Measurements from ENCODE around the gene SRSF3.
"Not testable (repeated sequence)": the region's sequence is repeated elsewhere in the genome, so short reads cannot be mapped to it uniquely, and the experiment has no call there.

SRSF3 gene

DNA sequence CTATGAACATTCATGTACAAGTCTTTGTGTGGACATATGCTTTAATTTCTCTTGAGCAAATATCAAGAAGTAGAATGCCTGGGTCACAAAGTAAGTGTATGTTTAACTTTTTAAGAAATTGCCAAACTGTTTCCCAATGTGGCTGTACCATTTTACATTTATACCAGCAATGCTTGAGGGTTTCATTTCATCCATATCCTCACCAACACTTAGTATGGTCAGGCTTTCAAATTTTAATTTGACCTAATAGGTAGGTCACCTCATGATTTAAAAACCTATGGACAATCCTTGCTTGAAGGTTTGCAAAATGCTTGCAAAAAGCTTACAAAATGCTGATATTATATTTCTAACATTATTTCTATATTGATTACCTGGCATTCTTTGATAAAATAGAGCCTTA is 19.5 kb upstream of the SRSF3 start:
- no peak for DNase-seq (ENCODE audit: low read depth in 2 of 3, low spot score in 1 of 3)

DNA sequence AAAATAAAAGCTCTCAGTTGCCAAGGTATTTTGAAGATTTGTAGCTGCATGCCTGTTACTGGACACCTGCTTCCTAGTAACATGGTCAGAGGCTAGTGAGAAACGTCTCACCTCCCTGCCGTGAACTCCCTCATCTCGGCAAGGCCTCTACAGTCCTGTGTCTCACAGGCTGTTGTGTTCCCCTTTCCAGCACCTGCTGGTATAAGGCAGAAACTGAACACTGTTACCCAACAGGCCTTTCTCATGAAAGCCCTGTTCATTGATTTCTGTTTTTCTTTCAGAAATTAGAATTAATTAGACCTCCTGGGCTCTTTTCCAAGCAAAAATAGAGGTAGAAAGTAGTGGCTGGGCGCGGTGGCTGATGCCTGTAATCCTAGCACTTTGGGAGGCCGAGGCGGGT is 17.6 kb upstream of the SRSF3 start:
- DNase-seq (ENCODE audit: low read depth in 2 of 3, low spot score in 1 of 3): no peak

DNA sequence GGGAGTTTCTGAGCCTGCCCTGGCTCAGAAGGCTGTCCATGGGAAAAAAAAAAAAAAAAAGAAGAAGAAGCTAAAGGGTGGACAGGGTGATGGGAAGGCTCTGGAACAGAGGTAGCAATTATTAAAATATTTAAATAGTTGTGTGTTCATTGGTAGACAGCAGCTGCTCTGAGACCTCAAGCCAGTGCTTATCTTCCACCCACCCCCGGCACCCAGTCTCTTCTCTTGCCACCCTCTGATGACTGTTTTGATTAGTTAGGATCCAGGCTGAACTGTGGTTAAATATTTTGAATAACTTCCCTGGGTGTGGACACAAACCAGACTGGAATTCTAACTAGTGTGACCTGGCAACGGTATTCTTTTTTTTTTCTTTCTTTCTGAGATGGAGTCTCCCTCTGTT is 16.9 kb upstream of the SRSF3 start:
- no peak for DNase-seq (ENCODE audit: low read depth in 2 of 3, low spot score in 1 of 3)

DNA sequence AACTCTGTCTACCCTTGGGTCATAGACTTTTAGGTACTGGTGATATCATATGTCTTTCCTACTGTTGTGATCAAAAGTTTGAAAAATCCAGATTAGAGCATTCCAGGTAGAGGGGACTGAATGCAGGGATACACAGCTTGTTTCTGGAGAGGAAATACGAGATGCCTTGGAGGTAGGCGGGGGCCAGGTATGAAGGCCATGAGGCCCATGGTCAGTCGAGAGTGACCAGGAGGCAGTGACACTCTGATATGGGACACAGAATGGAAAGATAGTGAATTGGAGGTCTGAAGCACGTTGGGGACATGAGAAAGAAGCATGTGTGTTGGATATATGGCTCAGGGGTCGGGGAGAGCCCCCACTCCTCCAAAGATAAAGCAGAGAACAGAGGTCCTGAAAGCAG is 16.1 kb upstream of the SRSF3 start:
- DNase-seq (ENCODE audit: low read depth in 2 of 3, low spot score in 1 of 3): no peak

DNA sequence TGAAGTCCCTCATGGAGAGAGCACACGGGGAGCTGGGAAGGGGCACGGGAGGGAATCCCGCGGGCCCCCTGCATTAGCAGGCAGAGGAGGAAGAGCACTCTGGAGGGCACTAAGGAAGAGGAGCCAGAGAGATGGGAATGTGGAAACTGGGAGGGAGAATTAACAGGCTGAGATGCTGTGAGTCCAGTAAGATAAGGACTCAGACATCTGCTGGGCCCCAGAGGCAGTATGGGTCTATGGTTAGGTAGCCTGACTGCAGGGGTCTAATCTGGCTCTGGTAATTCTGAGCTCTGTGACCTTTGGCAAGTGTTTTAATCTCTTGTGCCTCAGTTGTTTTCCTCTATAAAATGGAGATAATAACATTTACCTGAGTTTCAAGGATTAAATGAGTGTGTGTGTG is 15.7 kb upstream of the SRSF3 start:
- DNase-seq (ENCODE audit: low read depth in 2 of 3, low spot score in 1 of 3): no peak

DNA sequence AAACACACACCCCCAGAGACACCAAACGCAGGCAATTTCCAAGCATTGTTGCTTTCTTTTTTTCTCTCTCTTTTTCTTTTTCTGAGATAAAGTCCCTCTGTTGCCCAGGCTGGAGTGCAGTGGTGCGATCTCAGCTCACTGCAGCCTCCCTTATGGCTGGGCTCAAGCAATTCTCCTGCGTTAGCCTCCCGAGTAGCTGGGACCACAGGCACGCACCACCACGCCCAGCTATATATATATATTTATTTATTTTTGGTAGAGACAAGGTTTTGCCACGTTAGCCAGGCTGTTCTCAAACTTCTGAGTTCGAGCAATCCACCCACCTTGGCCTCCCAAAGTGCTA is 14.0 kb upstream of the SRSF3 start:
- DNase-seq (ENCODE audit: low read depth in 2 of 3, low spot score in 1 of 3): no peak

DNA sequence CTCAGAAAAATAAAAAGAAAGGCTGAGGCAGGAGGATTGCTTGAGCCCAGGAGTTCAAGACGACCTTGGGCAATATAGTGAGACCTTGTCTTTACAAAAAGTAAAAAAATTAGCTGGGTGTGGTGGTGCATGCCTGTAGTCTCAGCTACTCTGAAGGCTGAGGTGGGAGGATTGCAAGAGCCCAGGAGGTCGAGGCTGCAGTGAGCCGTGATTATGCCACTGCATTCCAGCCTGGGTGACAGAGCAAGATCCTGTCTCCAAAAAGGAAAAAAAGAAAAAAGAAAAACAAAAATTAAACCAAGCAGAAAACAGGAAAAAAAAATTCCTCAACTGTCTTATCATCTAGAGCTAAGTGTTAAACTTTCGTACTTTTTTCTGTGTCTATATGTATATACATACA is 12.4 kb upstream of the SRSF3 start:
- DNase-seq (ENCODE audit: low read depth in 2 of 3, low spot score in 1 of 3): no peak

DNA sequence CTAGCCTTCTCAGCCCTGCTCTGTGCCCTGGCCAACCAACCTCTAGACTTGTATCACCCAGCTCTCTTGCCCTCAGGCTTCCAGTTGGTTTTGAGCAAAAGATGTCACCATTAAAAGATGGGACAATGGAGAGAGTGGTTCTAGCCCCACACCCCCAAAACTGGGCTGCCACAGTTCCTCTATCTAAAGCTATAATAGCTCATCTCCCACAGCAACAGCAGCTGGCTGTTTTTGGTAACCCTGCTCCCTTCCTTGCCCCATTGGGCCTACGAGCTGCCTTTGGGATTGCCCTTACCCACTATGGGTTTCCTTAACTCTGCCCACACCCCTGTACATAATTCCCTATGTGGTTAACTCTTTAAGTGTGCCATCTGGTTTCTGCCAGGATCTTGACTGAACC is 7.6 kb upstream of the SRSF3 start:
- no peak for DNase-seq (ENCODE audit: low read depth in 2 of 3, low spot score in 1 of 3)

DNA sequence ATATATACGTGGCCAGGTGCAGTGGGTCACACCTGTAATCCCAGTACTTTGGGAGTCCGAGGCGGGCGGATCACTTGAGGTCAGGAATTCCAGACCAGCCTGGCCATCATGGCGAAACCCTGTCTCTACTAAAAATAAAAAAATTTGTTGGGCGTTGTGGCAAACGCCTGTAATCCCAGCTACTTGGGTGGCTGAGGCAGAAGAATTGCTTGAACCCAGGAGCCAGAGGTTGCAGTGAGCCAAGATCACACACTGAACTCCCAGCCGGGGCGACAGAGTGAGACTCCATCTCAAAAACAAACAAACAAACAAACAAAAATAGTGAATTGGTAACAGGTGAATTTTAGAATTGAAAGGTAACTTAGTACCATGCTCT is 5.1 kb upstream of the SRSF3 start:
- DNase-seq (ENCODE audit: low read depth in 2 of 3, low spot score in 1 of 3): not testable (repeated sequence)

DNA sequence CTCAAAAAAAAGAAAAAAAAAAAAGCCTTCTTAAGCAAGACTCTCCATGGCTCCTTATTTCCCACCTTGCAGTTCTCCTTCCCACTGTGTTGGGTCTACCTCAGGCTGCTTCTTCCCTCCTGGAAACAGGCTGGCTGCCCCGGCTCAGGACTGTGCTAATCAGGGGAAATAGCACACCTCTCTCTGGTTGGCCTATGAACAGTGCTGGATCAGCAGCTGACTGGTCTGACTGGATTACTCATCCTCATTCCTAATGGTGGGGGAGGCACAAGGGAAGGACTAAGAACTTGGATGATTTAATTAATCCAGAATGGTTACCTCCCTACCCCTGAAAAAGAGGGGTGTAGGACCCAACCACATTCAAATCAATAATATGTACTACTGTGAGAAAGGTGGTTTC is 3.9 kb upstream of the SRSF3 start:
- DNase-seq (ENCODE audit: low read depth in 2 of 3, low spot score in 1 of 3): no peak

DNA sequence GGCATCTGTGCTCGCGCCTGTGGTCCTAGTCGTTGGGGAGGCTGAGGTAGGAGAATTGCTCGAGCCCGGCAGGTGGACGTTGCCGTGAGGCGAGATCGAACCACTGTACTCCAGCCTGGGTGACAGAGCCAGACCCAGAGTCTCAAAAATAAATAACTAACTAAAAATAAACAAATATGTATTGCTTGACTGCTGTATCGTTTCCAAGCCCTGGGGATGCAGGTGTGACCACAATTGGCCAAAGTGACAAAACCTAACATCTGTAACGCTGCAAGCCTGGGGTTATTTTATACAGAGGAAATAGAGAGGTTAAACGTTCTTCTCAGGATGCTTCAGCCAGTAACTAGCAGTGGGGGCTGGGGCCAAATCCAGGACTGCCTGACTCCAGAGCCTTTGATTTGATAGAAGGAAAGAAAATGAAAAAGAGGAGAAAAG is 1.9 kb upstream of the SRSF3 start:
- DNase-seq (ENCODE audit: low read depth in 2 of 3, low spot score in 1 of 3): no peak

DNA sequence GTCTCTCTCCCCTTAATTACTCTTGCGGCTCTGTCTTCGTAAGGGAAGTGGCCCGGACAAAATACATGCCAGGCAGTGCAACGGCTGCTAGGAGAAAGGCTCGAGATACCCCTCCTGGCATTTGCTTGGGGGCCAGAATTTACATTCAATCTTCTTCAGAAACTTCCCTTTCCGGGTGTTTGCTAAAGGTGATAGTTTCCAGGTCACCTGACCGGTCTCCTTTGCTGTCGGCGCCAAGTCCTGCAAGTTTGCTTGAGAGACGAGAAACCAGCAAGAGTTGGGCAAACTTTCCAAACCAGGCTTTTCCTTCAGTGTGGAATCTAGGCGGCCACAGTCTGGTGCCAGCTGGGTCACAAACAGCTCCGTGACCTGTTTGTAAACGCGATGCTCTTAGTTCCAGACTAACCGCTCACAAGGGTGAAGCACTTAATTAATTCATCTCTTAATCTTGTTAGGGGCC is 563 bp upstream of the SRSF3 start:
- DNase-seq (ENCODE audit: low read depth in 2 of 3, low spot score in 1 of 3): peak in 2 of 3 donors; percentile 17 to 30

DNA sequence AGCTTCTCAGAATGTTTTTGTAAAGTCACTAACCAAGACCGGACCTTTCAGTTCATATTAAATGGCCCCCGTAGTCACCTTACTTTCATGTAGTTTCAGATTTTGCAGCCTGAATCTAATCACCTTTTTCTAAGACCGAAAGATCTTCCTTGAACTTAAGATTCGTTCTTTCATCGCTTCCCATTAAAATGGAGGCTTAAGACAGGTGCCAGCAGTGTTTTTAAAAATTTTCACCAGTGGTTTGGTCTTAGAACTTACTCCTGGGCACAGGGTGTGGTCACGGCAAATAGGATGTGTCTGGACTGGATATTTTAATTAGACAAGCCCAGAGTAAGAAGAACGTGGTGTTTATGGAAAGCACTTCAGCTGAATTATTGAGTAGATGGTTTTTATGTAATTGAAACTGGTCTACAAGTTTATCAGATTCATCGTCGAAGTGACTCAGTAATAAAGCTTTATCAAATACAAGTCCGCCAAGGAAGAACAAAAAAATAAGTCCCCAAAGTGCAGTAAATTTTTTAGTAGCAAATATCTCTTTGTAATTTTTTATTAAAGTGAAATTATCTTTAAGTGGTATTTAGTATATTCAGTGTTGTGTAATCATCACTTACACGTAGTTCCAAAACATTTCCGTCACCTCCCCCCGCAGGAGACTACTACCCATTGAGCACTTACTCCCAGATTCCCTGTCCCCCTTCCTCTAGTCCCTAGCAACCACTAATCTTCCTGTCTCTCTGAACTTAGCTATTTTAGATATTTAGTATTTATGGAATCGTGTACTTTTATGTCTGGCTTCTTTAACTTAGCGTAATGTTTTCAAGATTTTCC is 868 bp downstream of the SRSF3 start:
- DNase-seq (ENCODE audit: low read depth in 2 of 3, low spot score in 1 of 3): no peak

DNA sequence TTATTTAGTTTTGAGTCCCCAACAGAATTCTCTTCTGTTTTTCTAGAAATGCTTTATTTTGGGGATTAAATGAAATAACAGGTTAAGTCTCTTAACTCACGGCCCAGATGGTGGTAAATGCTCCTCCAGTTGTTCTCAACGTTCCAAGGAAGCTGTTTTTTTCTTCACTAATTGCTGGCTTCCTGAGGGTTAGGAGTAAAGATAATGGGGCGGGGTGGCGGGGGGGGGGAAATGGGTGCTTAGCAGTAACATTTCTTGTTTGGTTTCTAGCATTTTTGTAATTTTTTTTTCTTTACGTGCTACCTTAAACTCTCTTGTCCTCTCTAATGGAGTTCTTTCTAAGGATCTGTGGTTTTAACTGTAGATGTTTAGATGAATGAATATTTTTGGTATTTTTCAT is 2.2 kb downstream of the SRSF3 start:
- no peak for DNase-seq (ENCODE audit: low read depth in 2 of 3, low spot score in 1 of 3)

DNA sequence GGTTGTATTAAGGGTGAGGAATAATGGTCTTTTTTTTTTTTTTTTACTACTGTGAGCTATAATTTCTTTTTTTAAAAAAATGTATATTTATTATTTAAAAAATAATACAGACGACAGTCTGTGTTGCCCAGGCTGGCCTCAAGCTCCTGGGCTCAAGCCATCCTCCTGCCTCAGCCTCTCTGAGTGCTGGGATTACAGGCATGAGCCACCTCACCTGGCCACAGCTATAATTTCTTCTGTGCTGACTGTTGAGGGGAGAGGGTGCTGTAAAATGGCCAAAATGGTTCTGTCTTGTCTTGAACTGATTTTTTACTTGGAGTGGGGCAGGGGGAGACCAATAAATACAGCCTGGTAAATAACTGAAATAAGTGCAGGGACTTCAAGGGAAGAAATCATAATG is 3.6 kb downstream of the SRSF3 start:
- DNase-seq (ENCODE audit: low read depth in 2 of 3, low spot score in 1 of 3): no peak

DNA sequence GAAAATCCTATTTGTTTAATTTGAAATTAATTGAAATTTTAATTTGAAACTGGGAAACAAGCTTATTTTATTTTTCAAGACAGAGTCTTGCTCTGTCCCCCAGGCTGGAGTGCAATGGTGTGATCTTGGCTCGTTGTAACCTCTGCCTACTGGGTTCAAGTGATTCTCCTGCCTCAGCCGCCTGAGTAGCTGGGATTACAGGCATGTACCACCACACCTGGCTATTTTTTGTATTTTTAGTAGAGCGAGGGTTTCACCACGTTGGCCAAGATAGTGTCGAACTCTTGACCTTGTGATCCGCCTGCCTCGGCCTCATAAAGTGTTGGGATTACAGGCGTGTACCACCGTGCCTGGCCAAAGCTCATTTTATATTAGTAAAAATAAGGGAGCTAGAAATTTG is 4.2 kb downstream of the SRSF3 start:
- no peak for DNase-seq (ENCODE audit: low read depth in 2 of 3, low spot score in 1 of 3)

DNA sequence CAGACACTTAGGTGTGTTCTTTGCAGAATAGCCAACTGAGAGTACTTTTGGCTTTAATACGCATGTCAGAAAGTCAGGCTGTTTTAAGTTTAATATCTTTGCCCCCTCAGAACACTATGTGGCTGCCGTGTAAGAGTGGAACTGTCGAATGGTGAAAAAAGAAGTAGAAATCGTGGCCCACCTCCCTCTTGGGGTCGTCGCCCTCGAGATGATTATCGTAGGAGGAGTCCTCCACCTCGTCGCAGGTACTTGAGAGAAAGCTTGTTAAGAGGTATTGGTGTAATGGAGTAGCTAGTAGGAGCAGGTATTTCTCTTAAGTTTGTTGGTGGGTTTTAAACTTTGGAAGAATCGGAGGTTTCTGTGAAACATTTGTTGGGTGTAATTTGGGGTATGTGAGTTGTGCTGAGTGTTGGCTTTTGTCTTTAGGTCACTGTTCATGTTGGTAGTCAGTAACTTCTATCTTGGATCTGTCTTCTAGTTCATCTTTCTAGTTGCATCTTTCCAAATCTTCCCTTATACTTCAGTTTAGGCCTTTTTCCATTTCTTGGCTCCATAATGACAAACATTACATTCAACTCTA is 4.7 kb downstream of the SRSF3 start:
- DNase-seq (ENCODE audit: low read depth in 2 of 3, low spot score in 1 of 3): no peak

DNA sequence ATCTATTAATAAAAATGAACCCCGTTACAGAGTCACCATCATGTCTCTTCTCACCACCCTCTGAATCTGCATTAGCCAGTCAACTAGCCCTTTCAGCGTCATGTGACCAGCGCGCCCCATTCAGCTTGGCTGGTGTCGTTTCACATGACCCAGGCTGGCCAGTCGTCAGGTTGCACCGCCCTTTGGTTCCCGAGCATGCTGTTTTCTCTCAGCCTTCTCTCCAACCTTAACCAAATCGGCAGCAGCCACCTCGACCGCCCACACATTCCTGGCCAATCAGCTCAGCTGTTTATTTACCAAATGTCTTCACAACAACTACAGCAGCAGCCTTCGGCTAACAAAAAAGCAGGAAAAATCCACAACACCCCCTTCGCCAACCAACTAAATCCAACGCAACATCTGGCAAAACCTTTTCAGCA is 5.6 kb downstream of the SRSF3 start:
- DNase-seq (ENCODE audit: low read depth in 2 of 3, low spot score in 1 of 3): peak; percentile 61 to 67 (median 63)

DNA sequence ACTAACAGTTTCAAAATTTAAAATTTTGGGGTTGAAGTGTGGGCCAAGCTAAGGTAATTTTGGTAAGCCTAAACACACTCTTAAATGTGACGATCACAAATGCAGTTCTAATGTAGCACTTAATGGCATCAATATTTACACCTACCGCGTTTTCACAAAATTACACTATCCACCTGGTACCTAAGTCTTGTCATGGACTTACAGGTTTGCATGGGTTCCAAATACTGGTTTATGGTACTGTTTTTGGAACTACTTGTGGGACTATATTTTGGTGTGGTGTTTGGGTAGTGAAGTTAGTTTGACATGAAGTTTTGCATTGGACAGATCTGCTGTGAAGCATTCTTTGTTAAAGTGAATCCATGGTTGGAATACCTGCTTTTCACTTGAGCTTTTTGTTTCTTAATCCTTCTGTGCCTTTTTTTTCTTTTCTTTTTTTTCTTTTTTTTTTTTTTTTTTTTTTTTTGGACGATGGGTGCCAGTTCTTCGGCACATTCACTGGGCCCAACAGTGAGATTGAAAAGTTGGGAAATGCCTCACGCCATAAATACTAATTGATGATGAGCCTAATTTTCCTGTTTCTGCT is 6.5 kb downstream of the SRSF3 start:
- no peak for DNase-seq (ENCODE audit: low read depth in 2 of 3, low spot score in 1 of 3)

DNA sequence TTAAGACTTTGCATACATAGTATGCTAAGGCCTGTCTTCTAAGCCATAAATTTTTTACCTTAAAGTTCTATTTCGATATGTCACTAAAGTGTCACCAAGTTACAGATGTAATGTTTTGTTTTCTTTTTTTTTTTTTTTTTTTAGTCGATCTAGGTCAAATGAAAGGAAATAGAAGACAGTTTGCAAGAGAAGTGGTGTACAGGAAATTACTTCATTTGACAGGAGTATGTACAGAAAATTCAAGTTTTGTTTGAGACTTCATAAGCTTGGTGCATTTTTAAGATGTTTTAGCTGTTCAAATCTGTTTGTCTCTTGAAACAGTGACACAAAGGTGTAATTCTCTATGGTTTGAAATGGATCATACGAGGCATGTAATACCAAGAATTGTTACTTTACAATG is 7.7 kb downstream of the SRSF3 start:
- not testable (repeated sequence) for DNase-seq (ENCODE audit: low read depth in 2 of 3, low spot score in 1 of 3)

DNA sequence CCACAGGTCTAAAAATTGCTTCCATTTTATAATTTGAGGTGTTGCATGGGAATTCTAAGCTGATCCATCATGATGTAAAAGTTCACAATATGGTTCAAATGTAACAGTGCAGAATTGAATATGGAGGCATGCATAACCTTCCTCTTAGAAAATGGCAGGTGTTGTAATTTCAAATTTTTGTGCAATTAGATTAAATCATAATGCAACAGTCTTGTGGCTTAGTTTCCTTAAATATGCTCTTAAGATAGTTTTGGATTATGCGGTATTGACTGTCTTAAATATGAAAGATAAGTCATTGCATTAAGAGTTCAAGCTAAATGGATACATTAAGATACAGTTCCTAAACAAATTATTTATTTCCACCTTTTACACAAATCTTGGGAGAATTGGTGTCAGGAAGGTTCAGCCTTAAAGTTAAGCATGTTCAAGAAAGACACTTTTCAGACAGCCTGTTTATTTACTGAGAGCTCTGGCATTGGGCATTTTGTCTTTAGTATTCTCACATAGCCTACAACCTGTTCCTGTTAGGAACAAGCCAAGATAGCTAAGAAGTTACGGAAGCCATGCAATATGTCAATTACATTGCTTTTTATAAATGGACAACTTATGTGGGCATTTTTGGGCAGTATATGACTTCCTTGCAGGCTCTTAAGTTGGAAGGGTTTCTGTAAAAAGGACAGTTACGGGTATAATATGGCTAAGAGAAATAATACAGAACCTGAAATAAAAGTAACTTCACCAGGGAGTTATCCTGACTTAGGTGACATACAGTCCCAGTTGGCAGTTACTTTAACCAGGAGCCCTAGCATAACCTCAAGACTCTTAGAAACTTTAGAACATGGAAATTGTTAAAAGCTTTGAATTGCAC is 9.3 kb downstream of the SRSF3 start:
- DNase-seq (ENCODE audit: low read depth in 2 of 3, low spot score in 1 of 3): no peak
